ENCODE results near the gene SLC35B4. TPM values are rescaled to one million over a fixed set of nuclear protein-coding genes. Genes with fewer than 3 reads are reported as not detected.

SLC35B4 gene
- total RNA-seq, 3 donors from 2014 or later (not counting 1 experiment from before 2014, with no cell fraction given): 5.2 to 11.5 (median 11.2) TPM

DNA sequence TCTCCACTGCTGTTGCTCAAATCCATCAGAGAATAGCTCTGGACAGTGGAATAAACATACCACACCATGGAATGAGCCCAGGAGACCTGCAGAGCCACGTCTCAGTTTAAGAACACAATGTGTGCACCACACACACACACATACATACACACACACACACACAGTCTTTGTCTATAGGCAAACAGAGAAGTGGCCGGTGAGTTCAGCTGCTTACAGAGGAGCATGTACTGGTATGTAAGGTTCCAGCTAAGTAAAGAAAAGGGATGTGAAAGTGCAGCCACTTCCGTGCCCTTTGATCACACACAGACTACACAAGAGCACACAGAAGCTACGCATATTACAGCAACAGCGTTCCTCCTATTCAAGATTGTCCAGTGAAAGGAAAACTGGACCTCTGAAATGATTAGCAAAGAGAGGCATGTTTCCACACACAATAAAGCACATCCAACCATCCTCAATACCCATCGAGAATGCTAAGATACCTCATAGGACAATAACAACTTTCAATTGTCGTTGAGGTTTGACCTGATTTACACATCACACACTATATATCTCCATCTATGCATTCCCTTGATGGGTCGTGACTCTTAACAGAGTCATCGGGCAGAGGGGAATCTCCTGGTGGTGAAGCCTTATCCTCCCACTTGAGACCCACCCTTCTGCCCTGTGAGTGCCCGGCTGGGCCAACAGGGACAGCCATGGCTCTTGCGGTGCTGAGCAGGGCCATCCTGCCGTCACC, 23.6 kb downstream of the SLC35B4 start:
- Mint-ChIP-seq H3K4me3 (no peak overlapping the region), H3K27me3 (ENCODE audit: low read depth in 2 of 2) (no peaks in the 10 kb centered on the region), H3K4me1 (no peaks in the 10 kb centered on the region), H3K27ac (no peak overlapping the region), H3K9me3 (no peaks in the 10 kb centered on the region), H3K36me3 (peaks cover 14% of the 10 kb centered on the region)
- intact Hi-C loops (cut with micrococcal nuclease): no loop called here
- TF ChIP-seq, protein P1, sequence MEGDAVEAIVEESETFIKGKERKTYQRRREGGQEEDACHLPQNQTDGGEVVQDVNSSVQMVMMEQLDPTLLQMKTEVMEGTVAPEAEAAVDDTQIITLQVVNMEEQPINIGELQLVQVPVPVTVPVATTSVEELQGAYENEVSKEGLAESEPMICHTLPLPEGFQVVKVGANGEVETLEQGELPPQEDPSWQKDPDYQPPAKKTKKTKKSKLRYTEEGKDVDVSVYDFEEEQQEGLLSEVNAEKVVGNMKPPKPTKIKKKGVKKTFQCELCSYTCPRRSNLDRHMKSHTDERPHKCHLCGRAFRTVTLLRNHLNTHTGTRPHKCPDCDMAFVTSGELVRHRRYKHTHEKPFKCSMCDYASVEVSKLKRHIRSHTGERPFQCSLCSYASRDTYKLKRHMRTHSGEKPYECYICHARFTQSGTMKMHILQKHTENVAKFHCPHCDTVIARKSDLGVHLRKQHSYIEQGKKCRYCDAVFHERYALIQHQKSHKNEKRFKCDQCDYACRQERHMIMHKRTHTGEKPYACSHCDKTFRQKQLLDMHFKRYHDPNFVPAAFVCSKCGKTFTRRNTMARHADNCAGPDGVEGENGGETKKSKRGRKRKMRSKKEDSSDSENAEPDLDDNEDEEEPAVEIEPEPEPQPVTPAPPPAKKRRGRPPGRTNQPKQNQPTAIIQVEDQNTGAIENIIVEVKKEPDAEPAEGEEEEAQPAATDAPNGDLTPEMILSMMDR (IDR thresholded peaks at IDR 0.05): no peak
- WGBS (ENCODE audit: insufficient coverage): 80% methylated on average over 12 of the region's 12 CpGs
- Histone ChIP-seq H3K9me3 (ENCODE audit: control insufficient read depth, insufficient read depth, low read length) (no peaks in the 10 kb centered on the region), H3K36me3 (ENCODE audit: control insufficient read depth, insufficient read depth, low read length) (peaks cover 15% of the 10 kb centered on the region), H3K27ac (ENCODE audit: low read length) (no peak overlapping the region), H3K4me1 (ENCODE audit: control insufficient read depth, insufficient read depth, low read length) (peaks cover 2% of the 10 kb centered on the region), H3K27me3 (ENCODE audit: control insufficient read depth, insufficient read depth, low read length) (no peaks in the 10 kb centered on the region), H3K4me3 (ENCODE audit: low read length) (no peak overlapping the region)
- ATAC-seq: peak in 1 of 3 donors; percentile 39
- peak in 1 of 2 donors; percentile 3 for DNase-seq

DNA sequence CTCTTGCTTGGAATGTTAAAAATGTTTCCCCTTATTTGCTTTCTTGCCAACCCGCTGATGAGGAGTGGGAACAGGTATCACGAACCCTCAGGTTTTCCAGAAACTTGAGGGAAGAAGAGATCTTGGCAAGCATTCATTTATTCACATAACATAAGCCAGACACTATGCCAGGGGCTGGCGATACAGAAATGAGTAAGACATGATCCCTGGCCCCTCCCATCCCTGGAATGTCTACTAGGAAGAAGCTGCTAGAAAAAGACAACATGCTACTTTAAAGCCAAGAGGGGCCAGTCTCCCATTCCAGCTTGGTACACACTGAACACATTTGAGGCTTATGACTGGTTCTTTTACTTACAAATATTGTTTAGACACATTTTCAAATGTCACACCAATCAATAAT, 26.4 kb downstream of the SLC35B4 start:
- Histone ChIP-seq H3K27me3 (ENCODE audit: control insufficient read depth, insufficient read depth, low read length) (no peaks in the 10 kb centered on the region), H3K4me3 (ENCODE audit: low read length) (no peak overlapping the region), H3K4me1 (ENCODE audit: control insufficient read depth, insufficient read depth, low read length) (peaks cover 2% of the 10 kb centered on the region), H3K36me3 (ENCODE audit: control insufficient read depth, insufficient read depth, low read length) (peaks cover 6% of the 10 kb centered on the region), H3K9me3 (ENCODE audit: control insufficient read depth, insufficient read depth, low read length) (no peaks in the 10 kb centered on the region), H3K27ac (ENCODE audit: low read length) (no peak overlapping the region)
- Mint-ChIP-seq H3K36me3 (peaks cover 10% of the 10 kb centered on the region), H3K9me3 (no peaks in the 10 kb centered on the region), H3K27me3 (ENCODE audit: low read depth in 2 of 2) (no peaks in the 10 kb centered on the region), H3K4me1 (no peaks in the 10 kb centered on the region), H3K4me3 (no peak overlapping the region), H3K27ac (no peak overlapping the region)
- ATAC-seq: no peak
- TF ChIP-seq, protein P1 (IDR thresholded peaks at IDR 0.05): no peak
- intact Hi-C loops (cut with micrococcal nuclease): no loop called here
- DNase-seq: no peak
- WGBS (ENCODE audit: insufficient coverage): 100% methylated on average over 3 of the region's 3 CpGs

DNA sequence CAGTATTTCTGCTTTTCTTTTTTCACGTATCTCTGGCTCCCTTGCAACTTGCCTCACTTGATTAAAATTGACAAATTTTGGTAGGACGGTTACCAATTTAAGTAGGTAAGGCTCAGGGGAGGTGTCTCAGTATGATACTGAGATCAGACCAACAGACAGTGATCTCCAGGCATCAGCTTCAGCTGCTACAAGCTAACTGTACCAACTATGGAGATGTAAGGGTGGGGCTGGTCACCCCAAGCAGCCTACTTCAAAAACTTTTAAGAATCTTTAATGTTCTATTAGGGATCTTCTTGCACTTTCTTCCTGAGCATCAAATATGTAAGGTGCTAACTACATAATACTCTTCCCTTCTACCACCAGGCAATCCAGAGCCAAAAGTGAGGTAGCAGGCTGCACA, 26.9 kb downstream of the SLC35B4 start:
- Mint-ChIP-seq H3K27ac (no peak overlapping the region), H3K9me3 (no peaks in the 10 kb centered on the region), H3K4me3 (no peak overlapping the region), H3K4me1 (no peaks in the 10 kb centered on the region), H3K36me3 (peaks cover 10% of the 10 kb centered on the region), H3K27me3 (ENCODE audit: low read depth in 2 of 2) (peaks cover 0 to 1% of the 10 kb centered on the region in 2 donors)
- Histone ChIP-seq H3K27me3 (ENCODE audit: control insufficient read depth, insufficient read depth, low read length) (no peaks in the 10 kb centered on the region), H3K27ac (ENCODE audit: low read length) (no peak overlapping the region), H3K4me3 (ENCODE audit: low read length) (no peak overlapping the region), H3K36me3 (ENCODE audit: control insufficient read depth, insufficient read depth, low read length) (peaks cover 6% of the 10 kb centered on the region), H3K9me3 (ENCODE audit: control insufficient read depth, insufficient read depth, low read length) (no peaks in the 10 kb centered on the region), H3K4me1 (ENCODE audit: control insufficient read depth, insufficient read depth, low read length) (peaks cover 2% of the 10 kb centered on the region)
- no peak for ATAC-seq
- WGBS (ENCODE audit: insufficient coverage): 92% methylated on average over 2 of the region's 2 CpGs
- DNase-seq: no peak
- intact Hi-C loops (cut with micrococcal nuclease): no loop called here
- TF ChIP-seq, protein P1 (IDR thresholded peaks at IDR 0.05): no peak

DNA sequence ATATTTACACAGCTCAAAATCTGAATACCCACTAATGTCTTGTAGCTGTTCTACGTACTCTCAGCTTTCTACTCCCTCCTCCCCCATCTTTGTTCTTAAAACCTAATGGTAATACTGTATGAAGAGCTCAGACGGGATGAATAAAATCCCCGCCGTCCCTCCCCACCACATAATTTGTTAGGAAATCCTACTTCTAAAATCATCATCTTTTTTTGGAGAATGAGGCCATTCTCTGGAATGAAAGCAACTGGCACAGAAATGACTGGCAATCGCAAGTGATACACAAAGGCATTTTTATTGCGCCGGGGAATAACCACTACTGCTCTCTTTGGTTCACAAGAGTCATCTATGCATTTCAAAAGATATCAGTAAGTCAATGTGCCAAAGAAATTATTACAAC, 27.3 kb downstream of the SLC35B4 start:
- peaks cover 0 to 5% of the 10 kb centered on the region in 2 donors for H3K27me3 Mint-ChIP-seq (ENCODE audit: low read depth in 2 of 2)
- ATAC-seq (no peak), DNase-seq (no peak)
- H3K9me3 Mint-ChIP-seq: no peaks in the 10 kb centered on the region
- intact Hi-C loops (cut with micrococcal nuclease): no loop called here
- 93% methylated on average over 7 of the region's 7 CpGs for WGBS (ENCODE audit: insufficient coverage)
- H3K9me3 ChIP-seq (ENCODE audit: control insufficient read depth, insufficient read depth, low read length): no peaks in the 10 kb centered on the region
- no peak overlapping the region for H3K27ac ChIP-seq (ENCODE audit: low read length)
- peaks cover 4% of the 10 kb centered on the region for H3K36me3 ChIP-seq (ENCODE audit: control insufficient read depth, insufficient read depth, low read length)
- H3K27ac Mint-ChIP-seq: no peak overlapping the region
- peaks cover 2% of the 10 kb centered on the region for H3K4me1 ChIP-seq (ENCODE audit: control insufficient read depth, insufficient read depth, low read length)
- H3K4me3 Mint-ChIP-seq: no peak overlapping the region
- H3K27me3 ChIP-seq (ENCODE audit: control insufficient read depth, insufficient read depth, low read length): no peaks in the 10 kb centered on the region
- H3K4me3 ChIP-seq (ENCODE audit: low read length): no peak overlapping the region
- H3K4me1 Mint-ChIP-seq: no peaks in the 10 kb centered on the region
- TF ChIP-seq, protein P1 (IDR thresholded peaks at IDR 0.05): no peak
- H3K36me3 Mint-ChIP-seq: peaks cover 6% of the 10 kb centered on the region
